Measurements from ENCODE around the gene EHMT1.

- TF ChIP-seq POLR2AphosphoS5 (IDR thresholded peaks at IDR 0.05; ENCODE audit: low read depth, low read length), result no peak
- TF ChIP-seq SIN3A (IDR thresholded peaks at IDR 0.05; ENCODE audit: borderline replicate concordance, insufficient read depth, low read length), result no peak
- no peak for TF ChIP-seq REST (IDR thresholded peaks at IDR 0.05; ENCODE audit: insufficient read depth in 1 of 2, low read depth in 2 of 2, low read length in 2 of 2)
These were observed 105.1 kb downstream of the EHMT1 start for GRCh38 chr9:137723783-137724445.
